Keratinocyte (primary cell): ENCODE measurements around the gene HEATR9. TPM values are rescaled to one million over a fixed set of nuclear protein-coding genes. Genes with fewer than 3 reads are reported as not detected.

Experiments
- DNase-seq: peaks from one replicate; pipeline ENCODE4 v3.0.0-alpha.2; 2011; ENCODE audit warnings: low read depth, missing footprints, low spot score
- FAIRE-seq: peaks from 2 replicates; lab custom pipeline; 2011; peaks lifted over from hg19 to GRCh38; lab: Jason Lieb, UNC
- H2AFZ ChIP-seq: 2 replicates; pipeline ENCODE4 v1.6.0; 2012; ENCODE audit warnings: low read length, control low read depth, inconsistent platforms; ENCODE audit not compliant: control insufficient read depth
- H3K27ac ChIP-seq: 2 replicates; pipeline ENCODE4 v1.5.1; 2011; ENCODE audit warnings: low read length; ENCODE audit not compliant: control insufficient read depth, insufficient read depth
- H3K27me3 ChIP-seq: 3 replicates; pipeline ENCODE4 v1.6.0; 2011; ENCODE audit warnings: low read length; ENCODE audit not compliant: control insufficient read depth, insufficient read depth; ENCODE audit errors: extremely low read depth
- H3K36me3 ChIP-seq, 2 experiments: 2 replicates in 1 of 2; 3 replicates in 1 of 2; pipeline ENCODE4 v1.5.1; 2011; ENCODE audit warnings: low read length in 2 of 2, mild to moderate bottlenecking in 1 of 2; ENCODE audit not compliant: control insufficient read depth in 2 of 2, insufficient read depth in 2 of 2; ENCODE audit errors: extremely low read depth in 1 of 2
- H3K4me1 ChIP-seq: 3 replicates; pipeline ENCODE4 v1.5.1; 2011; ENCODE audit warnings: low read length; ENCODE audit not compliant: control insufficient read depth, insufficient read depth; ENCODE audit errors: extremely low read depth
- H3K4me2 ChIP-seq: 3 replicates; pipeline ENCODE4 v1.6.0; 2011; ENCODE audit warnings: low read depth, low read length; ENCODE audit not compliant: control insufficient read depth, insufficient read depth; ENCODE audit errors: extremely low read depth
- H3K4me3 ChIP-seq, 3 experiments: fragments of 200-600 bp in 1 of 3; sonication (generic) in 1 of 3; 2 replicates in 2 of 3; 3 replicates in 1 of 3; pipeline ENCODE4 v1.5.1; 2011 to 2016; ENCODE audit warnings: low read length in 3 of 3, mild to moderate bottlenecking in 3 of 3, control low read depth in 2 of 3, inconsistent platforms in 1 of 3, low read depth in 1 of 3, mixed read lengths in 1 of 3, mixed run types in 1 of 3, moderate library complexity in 1 of 3; ENCODE audit not compliant: control insufficient read depth in 2 of 3, insufficient read depth in 2 of 3; ENCODE audit errors: extremely low read depth in 1 of 3
- H3K79me2 ChIP-seq: 2 replicates; pipeline ENCODE4 v1.6.0; 2012; ENCODE audit warnings: low read length; ENCODE audit not compliant: control insufficient read depth, insufficient read depth
- H3K9ac ChIP-seq: 3 replicates; pipeline ENCODE4 v1.6.0; 2011; ENCODE audit warnings: low read length; ENCODE audit not compliant: control insufficient read depth, insufficient read depth; ENCODE audit errors: extremely low read depth
- H3K9me1 ChIP-seq: 3 replicates; pipeline ENCODE4 v1.6.0; 2011; ENCODE audit warnings: low read length; ENCODE audit not compliant: control insufficient read depth, insufficient read depth; ENCODE audit errors: extremely low read depth
- H3K9me3 ChIP-seq: 2 replicates; pipeline ENCODE4 v1.5.1; 2012; ENCODE audit warnings: low read depth, low read length; ENCODE audit not compliant: control insufficient read depth
- H4K20me1 ChIP-seq: 3 replicates; pipeline ENCODE4 v1.6.0; 2011; ENCODE audit warnings: low read length; ENCODE audit not compliant: control insufficient read depth, insufficient read depth; ENCODE audit errors: extremely low read depth
- EZH2 ChIP-seq: IDR thresholded peaks from one replicate; pipeline ENCODE4 v1.6.1; 2012; ENCODE audit warnings: inconsistent platforms, mild to moderate bottlenecking, low read length, moderate library complexity
- dilution Hi-C: fragments of 300-500 bp; cut with MboI; formaldehyde crosslinking; loops from one replicate; pipeline ENCODE4 v1.7.0; 2020; ENCODE audit warnings: low sequenced_read_pairs; ENCODE audit not compliant: extremely low pct_ligation_motif_present
- polyA plus RNA-seq, 5 experiments: library from polyadenylated mRNA; depleted of rRNA in 3 of 5; stranded (reverse) in 3 of 5; stranded (forward) in 1 of 5; unstranded in 1 of 5; fragments of >200 nt; gene quantifications; 1 replicate in 1 of 5; 2 replicates in 3 of 5; 3 replicates in 1 of 5; pipeline versions ENCODE4 v1.2.1 to v1.2.3, GENCODE V29; 2011 to 2012; ENCODE audit warnings: missing spikeins in 2 of 5, low read depth in 1 of 5, low replicate concordance in 1 of 5
- TF ChIP-seq, protein P1 (sequence below), 3 experiments: IDR thresholded peaks in 1 of 3; conservative IDR thresholded peaks in 1 of 3; optimal IDR thresholded peaks in 1 of 3; 2 replicates in 2 of 3; 3 replicates in 1 of 3; pipeline versions ENCODE3 to v1.5.1; 2011; ENCODE audit warnings: low read length in 3 of 3, mild to moderate bottlenecking in 3 of 3, moderate library complexity in 2 of 3, control low read depth in 1 of 3, inconsistent platforms in 1 of 3; ENCODE audit not compliant: insufficient read depth in 2 of 3; ENCODE audit errors: extremely low read depth in 1 of 3

HEATR9 gene
- polyA plus RNA-seq, 1 donor (not counting 4 experiments of a cell fraction or from before 2014, with no cell fraction given): not detected

DNA sequence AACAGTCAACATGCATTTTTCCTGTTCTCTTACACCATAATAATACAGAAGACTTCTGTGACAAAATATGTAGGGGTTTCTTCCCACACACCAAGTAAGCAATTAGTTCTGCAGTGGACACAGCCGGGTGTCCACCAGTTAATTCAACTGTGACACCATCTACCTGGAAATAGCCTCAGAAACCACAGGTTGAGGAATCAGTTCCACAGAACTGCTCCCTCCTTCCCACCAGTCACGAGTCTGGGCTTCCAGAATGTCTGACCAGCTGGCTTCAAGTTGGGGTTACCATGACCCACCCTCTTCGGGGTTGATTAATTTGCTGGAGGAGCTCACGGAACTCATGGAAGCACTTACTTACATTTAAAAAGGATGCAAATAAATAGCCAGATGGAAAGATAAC is 25.1 kb upstream of the HEATR9 start:
- Histone ChIP-seq H3K9me3 (no peaks in the 10 kb centered on the region), H2AFZ (no peak overlapping the region), H3K4me3 (no peak overlapping the region), H3K9me1 (no peaks in the 10 kb centered on the region), H3K4me1 (peaks cover 16% of the 10 kb centered on the region), H3K27me3 (no peaks in the 10 kb centered on the region), H3K4me2 (no peak overlapping the region), H3K27ac (no peak overlapping the region), H3K36me3 (no peaks in the 10 kb centered on the region), H3K9ac (no peak overlapping the region), H3K79me2 (no peaks in the 10 kb centered on the region), H4K20me1 (no peaks in the 10 kb centered on the region)
- TF ChIP-seq EZH2: no peak
- TF ChIP-seq, protein P1, sequence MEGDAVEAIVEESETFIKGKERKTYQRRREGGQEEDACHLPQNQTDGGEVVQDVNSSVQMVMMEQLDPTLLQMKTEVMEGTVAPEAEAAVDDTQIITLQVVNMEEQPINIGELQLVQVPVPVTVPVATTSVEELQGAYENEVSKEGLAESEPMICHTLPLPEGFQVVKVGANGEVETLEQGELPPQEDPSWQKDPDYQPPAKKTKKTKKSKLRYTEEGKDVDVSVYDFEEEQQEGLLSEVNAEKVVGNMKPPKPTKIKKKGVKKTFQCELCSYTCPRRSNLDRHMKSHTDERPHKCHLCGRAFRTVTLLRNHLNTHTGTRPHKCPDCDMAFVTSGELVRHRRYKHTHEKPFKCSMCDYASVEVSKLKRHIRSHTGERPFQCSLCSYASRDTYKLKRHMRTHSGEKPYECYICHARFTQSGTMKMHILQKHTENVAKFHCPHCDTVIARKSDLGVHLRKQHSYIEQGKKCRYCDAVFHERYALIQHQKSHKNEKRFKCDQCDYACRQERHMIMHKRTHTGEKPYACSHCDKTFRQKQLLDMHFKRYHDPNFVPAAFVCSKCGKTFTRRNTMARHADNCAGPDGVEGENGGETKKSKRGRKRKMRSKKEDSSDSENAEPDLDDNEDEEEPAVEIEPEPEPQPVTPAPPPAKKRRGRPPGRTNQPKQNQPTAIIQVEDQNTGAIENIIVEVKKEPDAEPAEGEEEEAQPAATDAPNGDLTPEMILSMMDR (optimal IDR thresholded peaks at IDR 0.05 in 1 of 3, IDR thresholded peaks at IDR 0.05 in 1 of 3, conservative IDR thresholded peaks at IDR 0.05 in 1 of 3; ENCODE audit: extremely low read depth in 1 of 3, insufficient read depth in 2 of 3, low read length in 3 of 3): no peak
- no peak for DNase-seq
- no peak for FAIRE-seq
- dilution Hi-C loops: no loop called here

DNA sequence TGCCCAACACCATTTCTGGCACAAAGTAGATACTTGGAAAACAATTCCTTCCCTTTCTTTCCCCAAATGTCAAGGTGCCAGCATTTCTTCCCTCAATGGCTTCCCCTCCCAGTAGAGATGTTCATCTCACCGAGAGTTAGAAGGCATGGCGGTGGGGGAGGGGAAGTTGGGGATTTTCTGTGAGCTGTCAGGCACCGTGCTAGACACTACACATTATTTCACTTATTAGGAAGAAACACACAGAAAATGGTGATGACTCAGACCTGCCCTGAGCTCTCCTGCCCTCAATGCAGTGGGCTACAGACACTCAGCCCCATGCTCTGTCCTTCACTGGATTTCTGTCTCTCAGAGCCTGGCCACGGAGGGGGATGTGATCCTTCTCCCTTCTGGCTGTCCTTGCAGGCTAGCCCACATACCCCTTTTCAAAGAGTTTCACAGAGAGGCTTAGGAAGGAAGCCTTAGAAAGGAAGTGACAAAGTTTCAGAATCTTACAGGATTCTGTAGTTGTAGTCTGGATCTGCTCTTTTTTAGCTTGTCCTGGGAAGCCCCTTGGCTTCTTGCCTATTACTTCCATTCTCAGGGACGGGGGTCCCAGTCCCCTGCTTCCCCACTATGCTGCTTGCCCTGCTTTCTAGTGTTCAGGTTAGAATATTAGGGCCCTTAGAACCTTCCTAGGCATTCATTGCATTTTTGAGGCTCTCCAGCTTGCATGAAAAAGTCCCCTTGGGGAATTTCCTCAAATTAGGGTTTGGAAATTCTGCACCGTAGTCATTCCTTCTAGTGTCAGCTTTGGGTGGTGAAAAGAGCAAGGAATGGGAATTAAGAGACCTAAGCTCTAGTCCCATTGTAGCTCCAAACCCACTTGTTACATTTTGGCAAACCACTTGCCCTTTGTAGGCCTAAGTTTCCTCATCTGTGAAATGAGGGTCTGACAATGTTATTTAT is 23.7 kb upstream of the HEATR9 start:
- no peak overlapping the region for H3K4me3 ChIP-seq
- DNase-seq: no peak
- H2AFZ ChIP-seq: no peak overlapping the region
- dilution Hi-C loops: no loop called here
- no peaks in the 10 kb centered on the region for H3K79me2 ChIP-seq
- no peak for FAIRE-seq
- TF ChIP-seq EZH2: no peak
- TF ChIP-seq, protein P1 (optimal IDR thresholded peaks at IDR 0.05 in 1 of 3, IDR thresholded peaks at IDR 0.05 in 1 of 3, conservative IDR thresholded peaks at IDR 0.05 in 1 of 3; ENCODE audit: extremely low read depth in 1 of 3, insufficient read depth in 2 of 3, low read length in 3 of 3): no peak
- no peaks in the 10 kb centered on the region for H3K36me3 ChIP-seq
- H3K4me2 ChIP-seq: no peak overlapping the region
- H3K9me3 ChIP-seq: no peaks in the 10 kb centered on the region
- no peak overlapping the region for H3K27ac ChIP-seq
- no peaks in the 10 kb centered on the region for H4K20me1 ChIP-seq
- H3K27me3 ChIP-seq: no peaks in the 10 kb centered on the region
- H3K9ac ChIP-seq: no peak overlapping the region
- no peaks in the 10 kb centered on the region for H3K9me1 ChIP-seq
- H3K4me1 ChIP-seq: peaks cover 7% of the 10 kb centered on the region
